ENCODE results near the gene TRO.

- no peak for TF ChIP-seq CTCF (IDR thresholded peaks at IDR 0.05; ENCODE audit: insufficient read depth, low read depth, low read length)
- no peak for TF ChIP-seq EZH2 (IDR thresholded peaks at IDR 0.05; ENCODE audit: insufficient read depth, low read length)
Observed at GRCh38 chrX:54979432-54979831, 58.8 kb downstream of the TRO start.
